Ectodermal cell (in vitro differentiated cells): ENCODE results near the gene CHID1.
A peak's percentile ranks its signal among the peaks of the same experiment; 100 is the strongest.

Experiments
- H3K27ac ChIP-seq: 2 replicates; pipeline ENCODE4 v1.7.0; 2013; ENCODE audit warnings: mild to moderate bottlenecking, low read depth, low read length; ENCODE audit not compliant: insufficient read depth, poor library complexity, severe bottlenecking
- H3K27me3 ChIP-seq: 2 replicates; pipeline ENCODE4 v1.7.0; 2013; ENCODE audit warnings: mild to moderate bottlenecking, low read length; ENCODE audit not compliant: insufficient read depth, control insufficient read depth, poor library complexity, severe bottlenecking
- H3K36me3 ChIP-seq: one replicate; pipeline ENCODE4 v1.7.0; 2013; ENCODE audit warnings: low read length; ENCODE audit not compliant: control insufficient read depth, insufficient read depth
- H3K4me1 ChIP-seq: one replicate; pipeline ENCODE4 v1.7.0; 2013; ENCODE audit warnings: low read length; ENCODE audit not compliant: control insufficient read depth, insufficient read depth
- H3K4me3 ChIP-seq: 2 replicates; pipeline ENCODE4 v1.7.0; 2013; ENCODE audit warnings: low read depth, low read length, control low read depth; ENCODE audit not compliant: insufficient read depth
- H3K9me3 ChIP-seq: 2 replicates; pipeline ENCODE4 v1.7.0; 2013; ENCODE audit warnings: mild to moderate bottlenecking, low read length, moderate library complexity; ENCODE audit not compliant: control insufficient read depth
- WGBS, 2 experiments: methylation state at CpG; one replicate each; pipeline ENCODE4 v1.1.7; 2013; ENCODE audit warnings: missing lambda C conversion rate in 2 of 2; 5-methylcytosine and 5-hydroxymethylcytosine counted together

The CHID1 gene

GRCh38 chr11:924406-925157 lies 14.0 kb upstream of the CHID1 start:
- no peak overlapping the region for H3K4me3 ChIP-seq
- no peaks in the 10 kb centered on the region for H3K9me3 ChIP-seq
- H3K27ac ChIP-seq, result no peak overlapping the region
- H3K36me3 ChIP-seq, result no peaks in the 10 kb centered on the region
- H3K27me3 ChIP-seq, result no peaks in the 10 kb centered on the region
- 92 to 93% methylated on average over 18 of the region's 18 CpGs for WGBS, 2 experiments
- peaks cover 5% of the 10 kb centered on the region for H3K4me1 ChIP-seq

- H3K9me3 ChIP-seq, result no peaks in the 10 kb centered on the region
- peaks cover 5% of the 10 kb centered on the region for H3K4me1 ChIP-seq
- no peak overlapping the region for H3K27ac ChIP-seq
- no peaks in the 10 kb centered on the region for H3K36me3 ChIP-seq
- no peaks in the 10 kb centered on the region for H3K27me3 ChIP-seq
- 89 to 90% methylated on average over 19 of the region's 19 CpGs for WGBS, 2 experiments
- no peak overlapping the region for H3K4me3 ChIP-seq
Observed at GRCh38 chr11:923691-924405, 13.2 kb upstream of the CHID1 start.

GRCh38 chr11:921921-922678 lies 11.5 kb upstream of the CHID1 start:
- no peak overlapping the region for H3K27ac ChIP-seq
- H3K4me3 ChIP-seq, result no peak overlapping the region
- 81 to 82% methylated on average over 15 of the region's 15 CpGs for WGBS, 2 experiments
- peaks cover 5% of the 10 kb centered on the region for H3K4me1 ChIP-seq
- no peaks in the 10 kb centered on the region for H3K9me3 ChIP-seq
- no peaks in the 10 kb centered on the region for H3K27me3 ChIP-seq
- no peaks in the 10 kb centered on the region for H3K36me3 ChIP-seq

- H3K4me3 ChIP-seq, result no peak overlapping the region
- H3K4me1 ChIP-seq, result no peaks in the 10 kb centered on the region
- 91 to 95% methylated on average over 8 of the region's 8 CpGs for WGBS, 2 experiments
- no peak overlapping the region for H3K27ac ChIP-seq
- H3K9me3 ChIP-seq, result no peaks in the 10 kb centered on the region
- H3K36me3 ChIP-seq, result no peaks in the 10 kb centered on the region
- no peaks in the 10 kb centered on the region for H3K27me3 ChIP-seq
Observed at GRCh38 chr11:917426-917825, 6.8 kb upstream of the CHID1 start.

- H3K27me3 ChIP-seq, result no peaks in the 10 kb centered on the region
- H3K27ac ChIP-seq, result no peak overlapping the region
- H3K4me3 ChIP-seq, result no peak overlapping the region
- peaks cover 3% of the 10 kb centered on the region for H3K4me1 ChIP-seq
- 93% methylated on average over 21 of the region's 21 CpGs for WGBS, 2 experiments
- no peaks in the 10 kb centered on the region for H3K36me3 ChIP-seq
- H3K9me3 ChIP-seq, result no peaks in the 10 kb centered on the region
Observed at GRCh38 chr11:914747-915501, 4.3 kb upstream of the CHID1 start.

- 92 to 95% methylated on average over 5 of the region's 5 CpGs for WGBS, 2 experiments
- Histone ChIP-seq H3K9me3 (no peaks in the 10 kb centered on the region), H3K4me1 (peaks cover 9% of the 10 kb centered on the region)
Observed at GRCh38 chr11:914204-914603, 3.6 kb upstream of the CHID1 start.

GRCh38 chr11:913043-913442 lies 2.4 kb upstream of the CHID1 start:
- no peak overlapping the region for H3K27ac ChIP-seq
- 90 to 93% methylated on average over 4 of the region's 4 CpGs for whole genome bisulfite sequencing, 2 experiments
- H3K4me1 ChIP-seq, result peaks cover 9% of the 10 kb centered on the region
- no peaks in the 10 kb centered on the region for H3K36me3 ChIP-seq
- no peaks in the 10 kb centered on the region for H3K9me3 ChIP-seq
- H3K4me3 ChIP-seq, result no peak overlapping the region
- H3K27me3 ChIP-seq, result no peaks in the 10 kb centered on the region

More at GRCh38 chr11:914204-914603, 3.6 kb upstream of the CHID1 start:
- Histone ChIP-seq H3K36me3 (no peaks in the 10 kb centered on the region), H3K4me3 (no peak overlapping the region), H3K27me3 (no peaks in the 10 kb centered on the region), H3K27ac (no peak overlapping the region)

GRCh38 chr11:912266-912665 lies 1.7 kb upstream of the CHID1 start:
- 88 to 93% methylated on average over 14 of the region's 14 CpGs for WGBS, 2 experiments
- no peaks in the 10 kb centered on the region for H3K27me3 ChIP-seq
- no peaks in the 10 kb centered on the region for H3K9me3 ChIP-seq
- no peaks in the 10 kb centered on the region for H3K36me3 ChIP-seq
- H3K27ac ChIP-seq, result no peak overlapping the region
- H3K4me3 ChIP-seq, result no peak overlapping the region
- peaks cover 9% of the 10 kb centered on the region for H3K4me1 ChIP-seq

- 91 to 94% methylated on average over 11 of the region's 11 CpGs for WGBS, 2 experiments
- Histone ChIP-seq H3K36me3 (no peaks in the 10 kb centered on the region), H3K27me3 (no peaks in the 10 kb centered on the region), H3K27ac (no peak overlapping the region), H3K4me3 (peak overlapping the region; percentile 77), H3K9me3 (no peaks in the 10 kb centered on the region), H3K4me1 (peaks cover 9% of the 10 kb centered on the region)
Observed at GRCh38 chr11:911890-912219, 1.2 kb upstream of the CHID1 start.
